HG03060 (cell line): ENCODE measurements around the gene ATAD3C.

Experiments used
- ATAC-seq: cut with Tn5 transposase; IDR thresholded peaks from one replicate; pipeline ENCODE4 v1.9.1; 2021; ENCODE audit warnings: low read depth, moderate number of reproducible peaks; ENCODE audit not compliant: unreplicated experiment

The ATAD3C gene

GRCh38 chr1:1430114-1430982, 19.1 kb upstream of the ATAD3C start:
- ATAC-seq: no peak

GRCh38 chr1:1430992-1431844, 18.3 kb upstream of the ATAD3C start:
- no peak for ATAC-seq

GRCh38 chr1:1431845-1432273, 17.6 kb upstream of the ATAD3C start:
- ATAC-seq: no peak

GRCh38 chr1:1432274-1432950, 17.1 kb upstream of the ATAD3C start:
- ATAC-seq: no peak

- ATAC-seq: no peak
These were observed 16.3 kb upstream of the ATAD3C start for GRCh38 chr1:1432951-1433803.

- no peak for ATAC-seq
These were observed 15.7 kb upstream of the ATAD3C start for GRCh38 chr1:1433804-1434130.

- ATAC-seq: no peak
These were observed 15.2 kb upstream of the ATAD3C start for GRCh38 chr1:1434131-1434823.

GRCh38 chr1:1434824-1435105, 14.7 kb upstream of the ATAD3C start:
- ATAC-seq: no peak

- no peak for ATAC-seq
These were observed 14.2 kb upstream of the ATAD3C start, which contains the start of gene VWA1 for GRCh38 chr1:1435106-1435903. TSS of gene VWA1 (plus strand) at chr1:1435690. CDS start at chr1:1435749, 59 bp downstream.

- ATAC-seq: no peak
These were observed 13.4 kb upstream of the ATAD3C start for GRCh38 chr1:1435911-1436629.

GRCh38 chr1:1436630-1437032, 12.9 kb upstream of the ATAD3C start:
- ATAC-seq: no peak

GRCh38 chr1:1437033-1437903, 12.2 kb upstream of the ATAD3C start:
- no peak for ATAC-seq

- ATAC-seq: no peak
These were observed 11.5 kb upstream of the ATAD3C start for GRCh38 chr1:1437904-1438376.

- ATAC-seq: no peak
These were observed 10.7 kb upstream of the ATAD3C start for GRCh38 chr1:1438531-1439381.

- no peak for ATAC-seq
These were observed 9.8 kb upstream of the ATAD3C start for GRCh38 chr1:1439546-1440261.
